ENCODE measurements around the gene MAPKAP1.
"Not testable (repeated sequence)": the region's sequence is repeated elsewhere in the genome, so short reads cannot be mapped to it uniquely, and the experiment has no call there.

DNA sequence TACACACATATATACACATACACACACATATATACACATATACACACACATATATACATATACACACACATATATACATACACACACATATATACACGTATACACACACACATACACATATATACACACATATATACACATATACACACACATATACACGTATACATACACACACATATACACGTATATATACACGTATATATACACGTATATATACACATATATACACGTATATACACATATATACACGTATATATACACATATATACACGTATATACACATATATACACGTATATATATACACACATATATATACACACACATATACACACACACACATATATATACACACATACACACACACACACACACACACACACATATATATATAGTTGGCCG lies 13.5 kb downstream of the MAPKAP1 start:
- TF ChIP-seq TAF1 (IDR thresholded peaks at IDR 0.05; ENCODE audit: borderline replicate concordance, low read depth, low read length); POLR2A (IDR thresholded peaks at IDR 0.05; ENCODE audit: low read depth, low read length): not testable (repeated sequence)
